Neural cell (in vitro differentiated cells): ENCODE data around the gene MAPK8. TPM values are rescaled to one million over a fixed set of nuclear protein-coding genes. Genes with fewer than 3 reads are reported as not detected.

Experiments used
- H2AFZ ChIP-seq: fragments of 200-600, 300-800 bp; sonication (generic), shearing (Covaris generic); 2 replicates; pipeline ENCODE4 v1.6.0; 2014; ENCODE audit warnings: low read depth, mild to moderate bottlenecking, antibody characterized with exemption, low read length, moderate library complexity
- H3F3A ChIP-seq: fragments of 200-600 bp; shearing (Covaris generic); 2 replicates; pipeline ENCODE4 v1.6.1; 2016; ENCODE audit warnings: mild to moderate bottlenecking, moderate library complexity, mixed read lengths, antibody characterized with exemption, low read length; ENCODE audit not compliant: insufficient read depth, poor library complexity, severe bottlenecking
- H3K27ac ChIP-seq: fragments of 200-600, 300-800 bp; sonication (generic), shearing (Covaris generic); 2 replicates; pipeline ENCODE4 v1.5.1; 2014; ENCODE audit warnings: mild to moderate bottlenecking, low read length, moderate library complexity
- H3K27me3 ChIP-seq: fragments of 300-800, 200-600 bp; sonication (generic), shearing (Covaris generic); 2 replicates; pipeline ENCODE4 v1.6.0; 2014; ENCODE audit warnings: mild to moderate bottlenecking, low read depth, low read length, moderate library complexity; ENCODE audit not compliant: insufficient read depth
- H3K36me3 ChIP-seq: fragments of 300-800, 200-600 bp; sonication (generic), shearing (Covaris generic); 2 replicates; pipeline ENCODE4 v1.5.1; 2014; ENCODE audit warnings: mild to moderate bottlenecking, antibody characterized with exemption, low read length, moderate library complexity; ENCODE audit not compliant: insufficient read depth
- H3K4me2 ChIP-seq: fragments of 300-800, 200-600 bp; sonication (generic), shearing (Covaris generic); 2 replicates; pipeline ENCODE4 v1.6.0; 2014; ENCODE audit warnings: mild to moderate bottlenecking, low read length
- H3K4me3 ChIP-seq: fragments of 300-800, 200-600 bp; sonication (generic), shearing (Covaris generic); 2 replicates; pipeline ENCODE4 v1.5.1; 2014; ENCODE audit warnings: mild to moderate bottlenecking, low read length, moderate library complexity
- H3K79me2 ChIP-seq: fragments of 200-600 bp; shearing (Covaris generic); replicated peaks from 2 replicates; pipeline ENCODE4 v1.6.0; 2014; ENCODE audit warnings: mild to moderate bottlenecking, low read length, moderate library complexity; ENCODE audit not compliant: insufficient read depth
- H3K9ac ChIP-seq: fragments of 300-800, 200-600 bp; sonication (generic), shearing (Covaris generic); 2 replicates; pipeline ENCODE4 v1.6.1; 2016; ENCODE audit warnings: mild to moderate bottlenecking, low read length, mixed read lengths
- H3K9me2 ChIP-seq: fragments of 200-600 bp; shearing (Covaris generic); 2 replicates; pipeline ENCODE4 v1.6.1; 2016; ENCODE audit warnings: mild to moderate bottlenecking, low read length, mixed read lengths; ENCODE audit not compliant: insufficient read depth
- H3K9me3 ChIP-seq: fragments of 200-600, 300-800 bp; sonication (generic), shearing (Covaris generic); 2 replicates; pipeline ENCODE4 v1.6.1; 2016; ENCODE audit warnings: mild to moderate bottlenecking, mixed run types, low read length, moderate library complexity, mixed read lengths
- H4K20me1 ChIP-seq: fragments of 200-600 bp; shearing (Covaris generic); 2 replicates; pipeline ENCODE4 v1.6.1; 2016; ENCODE audit warnings: mild to moderate bottlenecking, mixed run types; ENCODE audit not compliant: insufficient read depth
- EP300 ChIP-seq: fragments of 450-650 bp; conservative IDR thresholded peaks from 2 replicates; pipeline ENCODE4 v1.6.1; 2014; ENCODE audit warnings: antibody characterized with exemption, mild to moderate bottlenecking, moderate library complexity; ENCODE audit not compliant: poor library complexity, severe bottlenecking
- EZH2 ChIP-seq: fragments of 200-600, 300-800 bp; shearing (Covaris generic), sonication (generic); IDR thresholded peaks from 2 replicates; pipeline ENCODE4 v1.6.1; 2014; ENCODE audit warnings: antibody characterized with exemption, low read length, borderline replicate concordance, mild to moderate bottlenecking; ENCODE audit not compliant: insufficient read depth, poor library complexity, severe bottlenecking
- MXI1 ChIP-seq: fragments of 450-650 bp; conservative IDR thresholded peaks from 2 replicates; pipeline ENCODE4 v1.6.1; 2014; ENCODE audit warnings: antibody characterized with exemption, mild to moderate bottlenecking; ENCODE audit not compliant: poor library complexity, severe bottlenecking
- POLR2AphosphoS5 ChIP-seq: IDR thresholded peaks from 2 replicates; pipeline ENCODE4 v1.6.1; 2012
- RAD21 ChIP-seq: fragments of 450-650 bp; conservative IDR thresholded peaks from 2 replicates; pipeline ENCODE4 v1.6.1; 2014; ENCODE audit warnings: antibody characterized with exemption, mild to moderate bottlenecking, moderate library complexity
- SMC3 ChIP-seq: fragments of 450-650 bp; conservative IDR thresholded peaks from 2 replicates; pipeline ENCODE4 v1.6.1; 2014; ENCODE audit warnings: antibody characterized with exemption, mild to moderate bottlenecking, moderate library complexity; ENCODE audit not compliant: poor library complexity
- TAF1 ChIP-seq: IDR thresholded peaks from 2 replicates; pipeline ENCODE4 v1.6.1; 2012; ENCODE audit warnings: low read depth
- polyA plus RNA-seq: library from polyadenylated mRNA; depleted of rRNA; stranded (reverse); fragments of >200 nt; gene quantifications from 2 replicates; pipeline ENCODE4 v1.2.3, GENCODE V29; 2014
- TF ChIP-seq, protein P1 (sequence below): fragments of 450-650 bp; IDR thresholded peaks from 2 replicates; pipeline ENCODE4 v1.5.1; 2014; ENCODE audit warnings: antibody characterized with exemption, mild to moderate bottlenecking, moderate library complexity; ENCODE audit not compliant: poor library complexity, severe bottlenecking
- TF ChIP-seq, protein P2 (sequence below): IDR thresholded peaks from 2 replicates; pipeline ENCODE4 v1.6.1; 2012; ENCODE audit warnings: borderline replicate concordance

The MAPK8 gene
- polyA plus RNA-seq, 1 donor from 2014 or later, result 187 TPM

DNA sequence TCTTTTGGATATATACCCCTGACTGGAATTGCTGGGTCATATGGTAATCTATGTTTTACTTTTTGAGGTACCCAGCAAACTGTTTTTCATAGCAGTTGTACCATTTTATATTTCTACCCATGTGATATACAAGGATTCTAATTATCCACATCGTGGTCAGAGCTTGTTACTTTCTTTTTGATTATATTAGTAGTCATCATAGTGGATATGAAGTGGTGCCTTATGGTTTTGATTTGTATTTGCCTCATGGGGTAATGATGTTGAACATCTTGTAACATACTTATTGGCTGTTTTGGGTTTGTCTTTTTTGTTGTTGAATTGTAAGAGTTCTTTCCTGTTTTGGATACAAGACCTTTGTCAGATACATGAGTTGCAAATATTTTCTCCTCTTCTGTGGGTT is 51.7 kb downstream of the MAPK8 start:
- Histone ChIP-seq H3K9ac (no peak overlapping the region), H3K27ac (no peak overlapping the region), H3K9me3 (peaks cover 14% of the 10 kb centered on the region), H4K20me1 (no peaks in the 10 kb centered on the region), H3F3A (no peaks in the 10 kb centered on the region), H3K4me2 (no peak overlapping the region), H2AFZ (no peak overlapping the region), H3K27me3 (no peaks in the 10 kb centered on the region), H3K79me2 (peaks cover 73% of the 10 kb centered on the region), H3K9me2 (no peaks in the 10 kb centered on the region), H3K4me3 (no peak overlapping the region), H3K36me3 (no peaks in the 10 kb centered on the region)
- TF ChIP-seq, protein P1, sequence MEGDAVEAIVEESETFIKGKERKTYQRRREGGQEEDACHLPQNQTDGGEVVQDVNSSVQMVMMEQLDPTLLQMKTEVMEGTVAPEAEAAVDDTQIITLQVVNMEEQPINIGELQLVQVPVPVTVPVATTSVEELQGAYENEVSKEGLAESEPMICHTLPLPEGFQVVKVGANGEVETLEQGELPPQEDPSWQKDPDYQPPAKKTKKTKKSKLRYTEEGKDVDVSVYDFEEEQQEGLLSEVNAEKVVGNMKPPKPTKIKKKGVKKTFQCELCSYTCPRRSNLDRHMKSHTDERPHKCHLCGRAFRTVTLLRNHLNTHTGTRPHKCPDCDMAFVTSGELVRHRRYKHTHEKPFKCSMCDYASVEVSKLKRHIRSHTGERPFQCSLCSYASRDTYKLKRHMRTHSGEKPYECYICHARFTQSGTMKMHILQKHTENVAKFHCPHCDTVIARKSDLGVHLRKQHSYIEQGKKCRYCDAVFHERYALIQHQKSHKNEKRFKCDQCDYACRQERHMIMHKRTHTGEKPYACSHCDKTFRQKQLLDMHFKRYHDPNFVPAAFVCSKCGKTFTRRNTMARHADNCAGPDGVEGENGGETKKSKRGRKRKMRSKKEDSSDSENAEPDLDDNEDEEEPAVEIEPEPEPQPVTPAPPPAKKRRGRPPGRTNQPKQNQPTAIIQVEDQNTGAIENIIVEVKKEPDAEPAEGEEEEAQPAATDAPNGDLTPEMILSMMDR, result no peak
- TF ChIP-seq RAD21, result no peak
- TF ChIP-seq, protein P2, sequence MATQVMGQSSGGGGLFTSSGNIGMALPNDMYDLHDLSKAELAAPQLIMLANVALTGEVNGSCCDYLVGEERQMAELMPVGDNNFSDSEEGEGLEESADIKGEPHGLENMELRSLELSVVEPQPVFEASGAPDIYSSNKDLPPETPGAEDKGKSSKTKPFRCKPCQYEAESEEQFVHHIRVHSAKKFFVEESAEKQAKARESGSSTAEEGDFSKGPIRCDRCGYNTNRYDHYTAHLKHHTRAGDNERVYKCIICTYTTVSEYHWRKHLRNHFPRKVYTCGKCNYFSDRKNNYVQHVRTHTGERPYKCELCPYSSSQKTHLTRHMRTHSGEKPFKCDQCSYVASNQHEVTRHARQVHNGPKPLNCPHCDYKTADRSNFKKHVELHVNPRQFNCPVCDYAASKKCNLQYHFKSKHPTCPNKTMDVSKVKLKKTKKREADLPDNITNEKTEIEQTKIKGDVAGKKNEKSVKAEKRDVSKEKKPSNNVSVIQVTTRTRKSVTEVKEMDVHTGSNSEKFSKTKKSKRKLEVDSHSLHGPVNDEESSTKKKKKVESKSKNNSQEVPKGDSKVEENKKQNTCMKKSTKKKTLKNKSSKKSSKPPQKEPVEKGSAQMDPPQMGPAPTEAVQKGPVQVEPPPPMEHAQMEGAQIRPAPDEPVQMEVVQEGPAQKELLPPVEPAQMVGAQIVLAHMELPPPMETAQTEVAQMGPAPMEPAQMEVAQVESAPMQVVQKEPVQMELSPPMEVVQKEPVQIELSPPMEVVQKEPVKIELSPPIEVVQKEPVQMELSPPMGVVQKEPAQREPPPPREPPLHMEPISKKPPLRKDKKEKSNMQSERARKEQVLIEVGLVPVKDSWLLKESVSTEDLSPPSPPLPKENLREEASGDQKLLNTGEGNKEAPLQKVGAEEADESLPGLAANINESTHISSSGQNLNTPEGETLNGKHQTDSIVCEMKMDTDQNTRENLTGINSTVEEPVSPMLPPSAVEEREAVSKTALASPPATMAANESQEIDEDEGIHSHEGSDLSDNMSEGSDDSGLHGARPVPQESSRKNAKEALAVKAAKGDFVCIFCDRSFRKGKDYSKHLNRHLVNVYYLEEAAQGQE, result no peak
- TF ChIP-seq EZH2, result no peak
- TF ChIP-seq SMC3, result no peak
- TF ChIP-seq MXI1, result no peak
- no peak for TF ChIP-seq TAF1

DNA sequence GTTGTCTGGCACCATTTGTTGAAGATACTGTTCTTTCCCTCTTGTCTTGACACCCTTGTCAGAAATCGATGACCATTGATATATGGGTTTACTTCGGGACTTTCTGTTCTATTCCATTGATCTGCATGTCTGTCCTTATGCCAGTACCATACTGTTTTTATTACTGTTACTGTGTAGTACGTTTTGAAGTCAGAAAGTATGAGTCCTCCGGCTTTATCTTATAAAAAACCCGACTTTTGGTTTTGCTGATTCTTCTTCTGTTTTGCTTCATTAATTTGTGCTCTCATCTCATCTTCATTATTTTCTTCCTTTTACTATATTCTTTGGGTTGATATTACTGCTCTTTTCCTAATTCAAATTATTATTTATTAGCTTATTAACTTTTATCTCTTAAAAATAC is 52.4 kb downstream of the MAPK8 start:
- peaks cover 72% of the 10 kb centered on the region for H3K79me2 ChIP-seq
- TF ChIP-seq RAD21 (no peak), EP300 (no peak), POLR2AphosphoS5 (no peak), SMC3 (no peak), MXI1 (no peak), EZH2 (no peak), TAF1 (no peak)
- TF ChIP-seq, protein P2, result no peak
- TF ChIP-seq, protein P1, result no peak
- H3K4me2 ChIP-seq, result no peak overlapping the region
- H3K4me3 ChIP-seq, result no peak overlapping the region
- no peaks in the 10 kb centered on the region for H3K27me3 ChIP-seq
- peaks cover 11% of the 10 kb centered on the region for H3K9me3 ChIP-seq
- H3F3A ChIP-seq, result no peaks in the 10 kb centered on the region
- H4K20me1 ChIP-seq, result peaks cover 3% of the 10 kb centered on the region
- H3K9ac ChIP-seq, result no peak overlapping the region
- H3K36me3 ChIP-seq, result no peaks in the 10 kb centered on the region
- H3K9me2 ChIP-seq, result no peaks in the 10 kb centered on the region
- H3K27ac ChIP-seq, result no peak overlapping the region
- H2AFZ ChIP-seq, result no peak overlapping the region
